Loucy (cell line): ENCODE measurements around the gene SDF4.
A peak's percentile ranks its signal among the peaks of the same experiment; 100 is the strongest.

Experiments used
- H2AFZ ChIP-seq: fragments of 200-600 bp; sonication (generic); 2 replicates; pipeline ENCODE4 v1.6.0; 2016; ENCODE audit warnings: antibody characterized with exemption, mild to moderate bottlenecking, low read length, moderate library complexity
- H3F3A ChIP-seq: fragments of 200-600 bp; 2 replicates; pipeline ENCODE4 v1.6.0; 2016; ENCODE audit warnings: antibody characterized with exemption, low read depth, mild to moderate bottlenecking
- H3K27me3 ChIP-seq: fragments of 200-600 bp; sonication (generic); 2 replicates; pipeline ENCODE4 v1.6.1; 2014; ENCODE audit warnings: low read length, mild to moderate bottlenecking; ENCODE audit not compliant: insufficient read depth, poor library complexity, severe bottlenecking
- H3K36me3 ChIP-seq: fragments of 200-600 bp; sonication (generic); 2 replicates; pipeline ENCODE4 v1.6.1; 2016; ENCODE audit warnings: low read length; ENCODE audit not compliant: insufficient read depth
- H3K4me1 ChIP-seq: fragments of 200-600 bp; sonication (generic); 2 replicates; pipeline ENCODE4 v1.5.1; 2014; ENCODE audit warnings: low read length, mild to moderate bottlenecking; ENCODE audit not compliant: insufficient read depth, poor library complexity, severe bottlenecking
- H3K4me2 ChIP-seq: fragments of 200-600 bp; sonication (generic); 2 replicates; pipeline ENCODE4 v1.6.0; 2014; ENCODE audit warnings: antibody characterized with exemption, low read length, low read depth, mild to moderate bottlenecking; ENCODE audit not compliant: poor library complexity, severe bottlenecking
- H3K4me3 ChIP-seq: fragments of 200-600 bp; sonication (generic); 2 replicates; pipeline ENCODE4 v1.5.1; 2014; ENCODE audit warnings: low read length, mild to moderate bottlenecking, mixed read lengths; ENCODE audit not compliant: poor library complexity, severe bottlenecking
- H3K79me2 ChIP-seq: fragments of 200-600 bp; sonication (generic); 2 replicates; pipeline ENCODE4 v1.6.1; 2014; ENCODE audit warnings: low read length; ENCODE audit not compliant: insufficient read depth
- H3K9ac ChIP-seq: fragments of 200-600 bp; sonication (generic); 2 replicates; pipeline ENCODE4 v1.6.0; 2014; ENCODE audit warnings: mild to moderate bottlenecking, low read depth, low read length, moderate library complexity; ENCODE audit not compliant: poor library complexity, severe bottlenecking
- H3K9me2 ChIP-seq: fragments of 200-600 bp; sonication (generic); replicated peaks from 2 replicates; pipeline ENCODE4 v1.6.1; 2016; ENCODE audit warnings: low read depth, low read length, mixed read lengths
- H3K9me3 ChIP-seq: fragments of 200-600 bp; sonication (generic); 2 replicates; pipeline ENCODE4 v1.6.1; 2014; ENCODE audit warnings: mild to moderate bottlenecking, antibody characterized with exemption, low read length, low read depth; ENCODE audit not compliant: insufficient read depth
- H4K20me1 ChIP-seq: fragments of 200-600 bp; sonication (generic); 2 replicates; pipeline ENCODE4 v1.6.0; 2014; ENCODE audit warnings: antibody characterized with exemption, low read length, mild to moderate bottlenecking; ENCODE audit not compliant: insufficient read depth, poor library complexity, severe bottlenecking
- CTCF ChIP-seq: fragments of 200-600 bp; sonication (generic); conservative IDR thresholded peaks from 2 replicates; pipeline ENCODE4 v1.5.1; 2014; ENCODE audit warnings: mild to moderate bottlenecking, antibody characterized with exemption, low read length
- EZH2phosphoT487 ChIP-seq: fragments of 200-600 bp; IDR thresholded peaks from 2 replicates; pipeline ENCODE4 v1.6.1; 2018; ENCODE audit warnings: antibody characterized with exemption, mild to moderate bottlenecking, moderate library complexity, borderline replicate concordance

SDF4 gene

DNA sequence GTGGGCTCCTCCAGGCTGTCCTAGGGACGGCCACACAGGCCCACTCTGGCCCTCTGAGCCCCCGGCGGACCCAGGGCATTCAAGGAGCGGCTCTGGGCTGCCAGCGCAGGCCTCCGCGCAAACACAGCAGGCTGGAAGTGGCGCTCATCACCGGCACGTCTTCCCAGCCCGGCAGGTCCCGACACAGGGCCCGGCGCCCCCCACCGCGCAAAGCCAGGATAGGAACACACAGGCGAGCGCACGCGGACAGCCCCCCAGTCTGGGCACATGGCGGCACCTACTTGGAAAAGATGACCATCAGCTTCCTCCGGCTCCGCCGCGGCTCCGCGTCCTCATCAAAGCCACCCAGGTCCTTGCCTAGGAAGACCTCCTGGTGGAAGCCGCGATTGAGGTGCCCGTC, 3.6 kb downstream of the SDF4 start:
- Histone ChIP-seq H3K4me2 (peak overlapping the region; percentile 78), H3K4me1 (peaks cover 23% of the 10 kb centered on the region), H3F3A (no peaks in the 10 kb centered on the region), H2AFZ (no peak overlapping the region), H3K27me3 (no peaks in the 10 kb centered on the region), H3K9ac (no peak overlapping the region), H3K9me2 (no peaks in the 10 kb centered on the region), H3K36me3 (peaks cover 16% of the 10 kb centered on the region; the same call in 1 of the 2 replicates), H3K4me3 (peak overlapping the region; percentile 20), H4K20me1 (peaks cover 32% of the 10 kb centered on the region), H3K9me3 (no peaks in the 10 kb centered on the region), H3K79me2 (peaks cover 81% of the 10 kb centered on the region)
- TF ChIP-seq EZH2phosphoT487 (no peak), CTCF (no peak)

- Histone ChIP-seq H3K4me1 (peaks cover 18% of the 10 kb centered on the region), H3F3A (no peaks in the 10 kb centered on the region), H4K20me1 (peaks cover 32% of the 10 kb centered on the region), H2AFZ (no peak overlapping the region), H3K4me3 (no peak overlapping the region), H3K79me2 (peaks cover 73% of the 10 kb centered on the region), H3K9me2 (no peaks in the 10 kb centered on the region), H3K9me3 (no peaks in the 10 kb centered on the region), H3K9ac (no peak overlapping the region), H3K4me2 (no peak overlapping the region), H3K36me3 (peaks cover 24% of the 10 kb centered on the region; the same call in 1 of the 2 replicates), H3K27me3 (no peaks in the 10 kb centered on the region)
- TF ChIP-seq EZH2phosphoT487 (no peak), CTCF (no peak)
Measured at GRCh38 chr1:1227386-1227785, 4.4 kb downstream of the SDF4 start.

DNA sequence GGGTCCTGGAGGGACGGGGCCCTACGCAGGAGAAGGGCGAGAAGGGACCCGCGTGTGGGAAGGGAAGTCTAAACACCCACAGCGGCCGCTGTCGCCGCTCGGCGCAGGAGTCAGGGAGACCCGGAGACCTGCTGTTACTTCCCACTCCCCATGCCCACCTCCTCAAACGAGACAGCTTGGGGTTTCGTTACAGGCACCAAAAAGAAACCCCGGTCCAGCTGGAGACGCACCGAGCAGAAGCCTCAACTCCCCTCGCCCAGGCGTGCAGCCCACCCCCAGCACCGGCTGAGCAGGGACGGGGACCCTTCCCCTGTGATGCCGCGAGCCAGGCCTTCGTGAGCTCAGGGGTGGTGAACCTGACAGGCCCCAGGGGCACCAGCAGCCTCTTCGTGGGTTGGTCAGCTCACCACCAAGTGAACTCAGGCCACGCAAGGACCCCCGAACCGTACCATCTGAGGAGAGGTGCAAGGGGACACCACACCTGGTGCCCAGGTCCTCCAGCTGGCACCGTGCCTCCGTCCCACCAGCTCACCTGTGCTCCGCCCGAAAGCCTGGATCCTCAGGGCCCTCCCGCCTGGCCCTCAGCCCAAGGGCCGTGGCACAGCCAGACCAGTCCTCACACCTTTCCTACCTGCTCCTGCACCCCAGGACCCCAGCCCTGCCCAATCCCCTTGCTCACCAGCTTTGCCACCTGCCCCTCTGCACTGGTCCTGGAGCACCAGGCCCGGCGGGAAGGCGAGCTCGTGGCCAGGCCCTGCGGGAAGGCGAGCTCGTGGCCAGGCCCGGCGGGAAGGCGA, 5.0 kb downstream of the SDF4 start:
- H3F3A ChIP-seq = no peaks in the 10 kb centered on the region
- H3K4me2 ChIP-seq = peak overlapping the region; percentile 37
- H3K9me2 ChIP-seq = no peaks in the 10 kb centered on the region
- H3K27me3 ChIP-seq = no peaks in the 10 kb centered on the region
- H3K9me3 ChIP-seq = no peaks in the 10 kb centered on the region
- no peak overlapping the region for H2AFZ ChIP-seq
- H3K36me3 ChIP-seq = peaks cover 28% of the 10 kb centered on the region; the same call in 1 of the 2 replicates
- peaks cover 32% of the 10 kb centered on the region for H4K20me1 ChIP-seq
- H3K4me3 ChIP-seq = no peak overlapping the region
- TF ChIP-seq EZH2phosphoT487 = no peak
- no peak for TF ChIP-seq CTCF
- peaks cover 72% of the 10 kb centered on the region for H3K79me2 ChIP-seq
- no peak overlapping the region for H3K9ac ChIP-seq
- H3K4me1 ChIP-seq = peaks cover 18% of the 10 kb centered on the region
